GM06990 (cell line): ENCODE results near the gene PYGB.

Source experiments
- DNase-seq: peaks from one replicate; pipeline ENCODE4 v3.0.0-alpha.2; 2011; ENCODE audit not compliant: insufficient read length; ENCODE audit errors: extremely low read depth
- H3K27me3 ChIP-seq: replicated peaks from 2 replicates; pipeline ENCODE4 v1.6.0; 2011; ENCODE audit warnings: low read length; ENCODE audit not compliant: control insufficient read depth, insufficient read depth
- H3K36me3 ChIP-seq: 2 replicates; pipeline ENCODE4 v1.5.1; 2011; ENCODE audit warnings: low read length; ENCODE audit not compliant: control insufficient read depth, insufficient read depth
- H3K4me3 ChIP-seq: replicated peaks from 2 replicates; pipeline ENCODE4 v1.5.1; 2011; ENCODE audit warnings: low read depth, mild to moderate bottlenecking, control low read depth, low read length
- CTCF ChIP-seq: IDR thresholded peaks from 2 replicates; pipeline ENCODE4 v1.5.1; 2011; ENCODE audit warnings: low read length, control low read depth, mild to moderate bottlenecking, inconsistent platforms; ENCODE audit not compliant: insufficient read depth, poor library complexity, severe bottlenecking

The PYGB gene

GRCh38 chr20:25220810-25221591, 26.9 kb upstream of the PYGB start:
- Histone ChIP-seq H3K27me3 (no peaks in the 10 kb centered on the region), H3K36me3 (peaks cover 12% of the 10 kb centered on the region), H3K4me3 (no peak overlapping the region)
- TF ChIP-seq CTCF: no peak
- DNase-seq: no peak

- DNase-seq: no peak
- Histone ChIP-seq H3K4me3 (no peak overlapping the region), H3K27me3 (no peaks in the 10 kb centered on the region), H3K36me3 (peaks cover 10% of the 10 kb centered on the region)
- TF ChIP-seq CTCF: no peak
Measured at GRCh38 chr20:25221592-25222460, 26.1 kb upstream of the PYGB start.

- H3K4me3 ChIP-seq: no peak overlapping the region
- no peak for DNase-seq
- TF ChIP-seq CTCF: no peak
- H3K36me3 ChIP-seq: peaks cover 5% of the 10 kb centered on the region
- no peaks in the 10 kb centered on the region for H3K27me3 ChIP-seq
Measured at GRCh38 chr20:25222461-25223178, 25.3 kb upstream of the PYGB start.

- peaks cover 5% of the 10 kb centered on the region for H3K36me3 ChIP-seq
- DNase-seq: no peak
- no peak overlapping the region for H3K4me3 ChIP-seq
- no peaks in the 10 kb centered on the region for H3K27me3 ChIP-seq
- TF ChIP-seq CTCF: no peak
Measured at GRCh38 chr20:25223179-25223661, 24.7 kb upstream of the PYGB start.

GRCh38 chr20:25223765-25224720, 23.8 kb upstream of the PYGB start:
- Histone ChIP-seq H3K4me3 (no peak overlapping the region), H3K36me3 (peaks cover 5% of the 10 kb centered on the region), H3K27me3 (no peaks in the 10 kb centered on the region)
- TF ChIP-seq CTCF: no peak
- no peak for DNase-seq
